Limb (tissue), 2 donors: ENCODE data around the gene TMEM30A.

Experiments
- DNase-seq, 2 donors: peaks; one replicate each; pipeline ENCODE4 v3.0.0-alpha.2; 2016; ENCODE audit errors: extremely low spot score in 2 of 2

Gene TMEM30A

DNA sequence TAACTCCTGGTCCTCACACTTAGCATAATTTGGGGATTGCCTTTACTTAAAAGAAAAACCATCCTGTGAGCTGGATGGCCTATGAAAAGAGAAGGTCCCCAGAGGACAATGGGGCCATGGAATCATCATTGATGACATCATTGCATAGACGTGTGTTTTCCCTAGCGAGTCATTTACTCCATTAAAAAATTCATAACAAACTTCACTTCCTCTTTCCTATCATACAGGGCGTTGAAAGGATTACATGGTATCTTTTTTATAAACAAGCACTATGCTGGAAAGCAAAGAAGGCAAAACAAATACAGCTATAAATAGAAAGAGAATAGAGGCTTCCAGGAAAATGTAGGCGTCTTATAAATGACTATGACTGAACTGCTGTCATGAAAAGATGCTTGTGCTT lies 67.4 kb downstream of the TMEM30A start:
- no peak for DNase-seq

DNA sequence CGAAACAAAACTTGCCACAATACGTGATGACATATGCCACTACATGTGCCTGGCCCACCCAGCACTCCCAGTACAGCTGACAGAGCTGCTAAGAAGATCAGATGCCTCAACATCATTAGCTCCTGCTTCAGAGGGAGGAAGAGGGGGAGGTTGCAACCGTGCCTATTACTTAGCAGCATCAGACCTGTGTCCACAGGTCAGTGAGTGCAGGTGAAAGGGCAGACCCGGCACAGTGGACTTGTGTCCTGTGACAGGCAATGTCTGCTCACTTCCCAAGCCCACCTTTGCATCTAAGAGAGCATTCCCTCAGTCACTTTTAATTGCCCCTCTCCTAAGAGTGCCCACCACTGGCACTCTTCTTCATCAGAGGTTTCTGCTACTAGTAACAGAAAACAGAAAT lies 69.3 kb downstream of the TMEM30A start:
- no peak for DNase-seq

- no peak for DNase-seq
Observed at GRCh38 chr6:75213732-75214131, 70.9 kb downstream of the TMEM30A start.

GRCh38 chr6:75213112-75213511 lies 71.5 kb downstream of the TMEM30A start:
- DNase-seq: no peak

DNA sequence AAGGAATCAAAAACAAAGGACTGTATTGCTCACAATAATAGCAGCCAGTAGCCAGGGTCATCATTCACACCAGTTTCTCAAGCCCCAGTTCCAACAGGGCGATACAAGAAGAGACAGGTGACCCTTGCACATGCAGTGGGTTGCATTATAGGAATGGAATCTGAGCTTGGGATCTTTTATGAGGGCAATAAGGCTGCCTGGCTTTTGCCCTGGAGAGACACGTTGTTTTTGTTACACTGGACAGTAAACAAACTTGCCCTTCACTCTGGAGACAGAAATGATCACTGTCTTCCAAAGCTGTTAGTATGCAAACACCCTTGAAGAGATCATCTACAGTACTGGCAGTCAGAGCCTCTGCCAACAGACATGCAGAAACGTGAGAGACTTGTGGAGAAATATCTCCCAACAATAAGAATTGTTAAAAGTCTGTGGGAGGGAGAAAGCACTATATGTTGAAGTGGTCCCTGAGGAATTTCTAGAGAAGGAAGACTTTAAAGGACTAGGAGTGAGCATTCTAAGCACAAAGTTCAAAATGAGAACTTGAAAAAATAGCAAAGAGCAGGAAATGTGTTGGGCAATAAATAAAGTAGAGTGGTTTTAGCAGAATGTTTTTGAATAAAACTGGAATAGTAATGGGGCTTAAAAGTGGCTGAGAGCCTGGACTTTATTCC lies 72.5 kb downstream of the TMEM30A start:
- no peak for DNase-seq

DNA sequence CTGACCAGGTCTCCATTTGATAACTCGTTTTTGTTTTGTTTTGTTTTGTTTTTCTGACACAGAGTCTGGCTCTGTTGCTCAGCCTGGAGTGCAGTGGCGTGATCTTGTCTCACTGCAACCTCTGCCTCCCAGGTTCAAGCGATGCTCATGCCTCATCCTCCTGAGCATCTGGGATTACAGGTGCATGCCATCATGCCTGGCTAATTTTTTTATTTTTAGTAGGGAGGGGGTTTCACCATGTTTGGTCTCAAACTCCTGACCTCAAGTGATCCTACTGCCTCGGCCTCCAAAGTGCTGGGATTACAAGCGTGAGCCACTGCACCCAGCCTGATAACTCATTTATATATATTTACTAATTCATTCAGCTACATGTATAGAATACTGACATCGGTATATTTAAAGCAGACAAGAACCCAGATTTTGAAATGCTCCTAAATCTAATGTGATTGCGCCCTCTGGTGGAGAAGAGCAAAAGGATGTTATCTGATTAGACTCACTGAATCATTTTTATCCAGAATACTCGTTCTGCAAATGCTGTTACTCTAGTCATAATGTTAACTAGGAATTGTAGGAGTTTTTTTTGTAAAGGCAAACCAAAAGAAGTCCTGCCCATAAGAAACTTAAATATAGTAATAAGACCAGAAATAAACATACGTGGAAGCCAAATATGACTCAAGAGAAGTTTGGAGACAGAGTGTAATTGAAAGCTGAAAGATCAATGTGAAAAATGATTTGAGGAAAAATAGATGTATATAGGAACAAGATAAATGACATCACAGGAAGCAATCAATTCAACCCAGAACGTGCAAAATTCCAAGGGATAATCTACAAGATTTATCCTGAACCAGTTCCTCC lies 73.5 kb downstream of the TMEM30A start:
- peak in 1 of 2 donors; percentile 81 for DNase-seq

GRCh38 chr6:75209184-75209723 lies 75.3 kb downstream of the TMEM30A start:
- no peak for DNase-seq

GRCh38 chr6:75208298-75209183 lies 76.1 kb downstream of the TMEM30A start:
- DNase-seq: peak; percentile 88 to 91

DNA sequence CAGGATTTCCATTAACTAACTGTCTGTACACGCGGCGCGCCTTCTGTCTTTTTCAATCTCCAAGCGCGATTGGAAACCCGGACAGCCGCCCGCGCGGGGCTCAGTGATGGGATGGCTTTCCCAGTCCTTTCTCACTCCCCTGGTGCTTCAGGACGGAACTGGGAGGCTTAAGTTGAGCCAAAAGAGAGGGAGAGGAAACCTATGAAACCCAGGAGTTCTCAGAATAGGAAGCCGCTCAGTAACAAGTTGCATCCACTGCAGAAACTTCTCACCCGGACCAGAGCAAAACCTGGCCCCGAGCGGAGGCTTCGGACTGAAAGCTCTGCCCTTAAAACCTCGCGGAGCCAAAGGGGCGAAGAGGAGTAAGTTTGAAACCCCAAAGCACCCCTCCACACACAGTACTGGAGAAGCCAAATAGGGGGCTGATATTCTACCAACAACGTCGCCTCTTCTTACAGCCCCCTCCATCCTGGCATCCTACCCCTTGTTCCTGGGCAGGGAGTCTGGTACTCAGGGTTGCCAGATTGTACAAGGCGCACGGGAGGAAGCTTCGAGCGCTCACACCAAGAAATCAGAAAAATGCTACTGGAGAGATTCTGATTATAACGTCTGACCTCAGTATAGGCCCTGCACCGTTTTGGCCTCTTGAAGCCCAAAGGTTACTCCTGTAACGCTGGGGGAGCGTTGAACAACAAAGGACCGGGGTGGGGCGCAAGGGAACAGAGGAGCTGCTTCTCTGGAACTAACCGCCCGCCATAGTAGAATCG lies 77.8 kb downstream of the TMEM30A start:
- DNase-seq: peak; percentile 35 to 71

DNA sequence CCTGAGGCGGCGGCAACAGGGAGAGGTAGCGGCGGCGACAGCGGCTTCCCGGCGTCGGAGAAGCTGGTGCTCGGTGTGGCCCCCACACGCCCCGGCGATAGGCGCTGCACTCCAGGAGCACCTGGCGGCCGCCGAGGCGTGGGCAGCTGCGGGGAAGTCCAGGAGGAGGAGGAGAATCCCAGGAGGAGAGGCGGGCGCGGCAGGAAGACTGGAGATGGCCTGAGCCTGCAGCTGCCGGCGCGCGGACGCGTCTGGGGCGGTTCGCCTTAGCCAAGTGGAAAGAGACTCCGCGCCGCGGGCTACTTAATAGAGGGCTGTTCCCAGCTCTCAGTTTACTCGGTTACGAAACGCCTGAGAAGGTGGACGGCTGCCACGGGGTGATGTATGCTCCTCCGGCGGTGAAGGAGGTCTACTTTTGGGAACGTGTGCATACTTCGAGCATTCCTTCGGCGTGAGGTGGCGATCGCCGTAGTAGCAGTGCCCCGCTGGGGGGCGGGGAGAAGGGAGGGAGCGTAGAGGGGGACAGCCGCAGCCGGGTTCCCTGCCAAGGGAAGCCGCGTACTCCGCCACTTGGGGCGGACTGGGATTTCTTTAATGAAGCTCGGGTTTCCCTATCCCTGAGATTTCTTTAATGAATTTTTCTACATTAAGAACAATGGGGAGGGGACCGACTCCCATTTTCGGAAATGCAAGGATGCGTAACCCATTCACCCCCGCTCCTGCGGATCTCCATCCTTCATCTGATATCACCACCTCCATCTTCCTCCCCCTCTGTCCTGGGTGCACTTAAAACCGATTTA lies 78.6 kb downstream of the TMEM30A start, which contains the start of gene COL12A1:
COL12A1 (minus strand) TSS at position 278 of the 800 bp plus-strand sequence. CDS start 3,261 bp downstream, outside the sequence.
- peak; percentile 92 to 94 for DNase-seq

DNA sequence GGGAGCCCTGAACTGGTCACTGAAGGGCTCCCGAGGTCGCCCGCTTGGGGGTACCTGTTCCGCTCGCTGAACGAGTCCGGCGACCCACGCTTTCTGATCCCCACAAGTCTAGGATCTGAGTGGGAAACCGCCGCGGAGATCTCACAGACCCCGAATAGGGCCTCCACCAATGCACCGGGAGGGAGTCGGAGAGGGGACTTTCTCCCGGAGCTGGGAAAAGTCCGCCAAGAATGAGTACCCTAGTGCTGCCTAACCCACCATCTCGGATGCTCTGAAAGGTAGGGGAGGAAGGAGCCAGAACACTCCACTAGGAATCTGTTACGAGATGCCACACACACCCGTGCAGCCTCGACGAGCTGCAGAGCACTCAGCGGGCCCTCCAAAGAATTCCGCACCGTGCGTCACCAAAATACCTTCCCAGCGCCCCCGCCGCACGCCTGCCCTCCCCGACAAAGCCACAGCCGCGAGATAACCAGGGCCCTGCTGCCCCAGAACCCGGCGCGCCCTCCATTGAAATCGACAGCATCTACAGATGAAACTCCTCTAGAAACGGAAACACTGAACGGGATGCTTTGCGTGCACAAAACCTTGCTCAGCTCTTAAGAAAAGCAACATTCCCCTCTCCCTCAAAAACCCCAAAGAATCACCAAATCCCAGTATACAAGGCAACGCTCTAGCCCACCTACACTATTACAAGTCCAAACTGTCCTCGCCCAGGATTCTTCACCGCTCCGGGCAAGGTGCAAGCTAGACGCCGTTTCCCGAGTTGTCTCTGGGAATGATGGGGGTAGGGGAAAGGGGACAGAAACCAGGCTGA lies 79.4 kb downstream of the TMEM30A start:
- DNase-seq: peak in 1 of 2 donors; percentile 76

GRCh38 chr6:75204217-75204958 lies 80.2 kb downstream of the TMEM30A start:
- peak; percentile 87 to 93 for DNase-seq

GRCh38 chr6:75203721-75204120 lies 80.9 kb downstream of the TMEM30A start:
- DNase-seq: peak; percentile 38 to 39
